Right lobe of liver (tissue), 4 donors: Measurements from ENCODE around the gene ACAP2.

Experiments
- CTCF ChIP-seq, 4 donors: fragments of 200-600 bp in 3 of 4; fragments of 450-650 bp in 1 of 4; IDR thresholded peaks; one replicate each; pipeline versions ENCODE4 v1.5.1 to v1.8.0; 2016 to 2022; ENCODE audit warnings: antibody characterized with exemption in 4 of 4, mild to moderate bottlenecking in 2 of 4
- POLR2A ChIP-seq: fragments of 450-650 bp; IDR thresholded peaks from one replicate; pipeline ENCODE4 v1.6.1; 2017; ENCODE audit warnings: antibody characterized with exemption, mild to moderate bottlenecking
- donor health status: DM: no; HTN: no; CAD: no.
- donor health status: DM: no; HTN: no; CAD: no.
- donor health status: DM: no; HTN: yes; CAD: no.

DNA sequence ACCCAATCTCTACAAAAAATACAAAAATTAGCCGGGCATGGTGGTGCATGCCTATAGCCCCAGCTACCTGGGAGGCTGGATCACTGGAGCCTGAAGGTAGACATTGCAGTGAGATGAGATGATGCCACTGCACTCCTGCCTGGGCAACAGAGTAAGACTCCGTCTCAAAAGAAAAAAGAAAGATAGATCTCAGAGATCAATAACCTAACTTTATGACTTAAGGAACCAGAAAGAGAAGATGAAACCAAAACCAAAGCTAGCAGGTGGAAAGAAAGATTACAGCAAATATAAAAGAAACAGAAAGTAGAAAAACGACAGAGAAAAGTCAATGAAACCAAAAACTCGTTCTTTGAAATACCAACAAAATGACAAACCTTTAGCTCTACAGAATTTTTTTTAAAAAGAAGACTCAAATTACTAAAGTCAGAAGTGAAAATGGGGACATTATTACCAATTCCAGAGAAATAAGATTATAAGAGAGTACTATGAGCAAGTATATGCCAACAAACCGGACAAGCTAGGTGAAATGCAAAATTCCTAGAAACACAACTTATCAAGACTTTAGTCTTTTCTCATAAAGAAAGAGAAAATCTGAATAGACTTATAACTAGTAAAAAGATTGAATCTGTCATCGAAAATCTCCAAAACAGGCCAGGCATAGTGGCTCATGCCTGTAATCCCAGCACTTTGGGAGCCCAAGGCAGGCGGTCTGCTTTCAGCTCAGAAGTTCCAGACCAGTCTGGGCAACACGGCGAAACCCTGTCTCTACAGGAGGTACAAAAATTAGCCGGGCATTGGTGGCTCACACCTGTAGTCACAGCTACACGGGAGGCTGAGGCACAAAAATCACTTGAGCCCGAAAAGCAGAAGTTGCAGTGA is 35.0 kb downstream of the ACAP2 start:
- TF ChIP-seq CTCF (IDR thresholded peaks at IDR 0.05) (no peak), POLR2A (no peak)
